ENCODE measurements around the gene MARK4.
"Not testable (repeated sequence)": the region's sequence is repeated elsewhere in the genome, so short reads cannot be mapped to it uniquely, and the experiment has no call there.

Gene MARK4

GRCh38 chr19:45250832-45251451 lies at the start of gene MARK4:
MARK4 (plus strand) TSS chr19:45251271; CDS start chr19:45251589, 318 bp downstream.
- DNase-seq (ENCODE audit: low spot score), result peak; percentile 71

GRCh38 chr19:45202637-45203036 lies 48.4 kb upstream of the MARK4 start:
- no peak for DNase-seq (ENCODE audit: low spot score)

GRCh38 chr19:45205810-45206209 lies 45.3 kb upstream of the MARK4 start:
- DNase-seq (ENCODE audit: low spot score), result no peak

- no peak for DNase-seq (ENCODE audit: low spot score)
Observed at GRCh38 chr19:45206328-45206727, 44.7 kb upstream of the MARK4 start.

- no peak for DNase-seq (ENCODE audit: low spot score)
Observed at GRCh38 chr19:45211751-45212381, 39.2 kb upstream of the MARK4 start.

GRCh38 chr19:45213031-45213430 lies 38.0 kb upstream of the MARK4 start:
- no peak for DNase-seq (ENCODE audit: low spot score)

- DNase-seq (ENCODE audit: low spot score), result no peak
Observed at GRCh38 chr19:45215391-45216191, 35.5 kb upstream of the MARK4 start.

GRCh38 chr19:45216667-45217066 lies 34.4 kb upstream of the MARK4 start:
- no peak for DNase-seq (ENCODE audit: low spot score)

- no peak for DNase-seq (ENCODE audit: low spot score)
Observed at GRCh38 chr19:45217193-45217956, 33.7 kb upstream of the MARK4 start.

- DNase-seq (ENCODE audit: low spot score), result no peak
Observed at GRCh38 chr19:45217957-45218334, 33.1 kb upstream of the MARK4 start.

- no peak for DNase-seq (ENCODE audit: low spot score)
Observed at GRCh38 chr19:45218426-45218825, 32.6 kb upstream of the MARK4 start.

GRCh38 chr19:45218911-45219743 lies 31.9 kb upstream of the MARK4 start:
- DNase-seq (ENCODE audit: low spot score), result no peak

GRCh38 chr19:45222724-45223123 lies 28.3 kb upstream of the MARK4 start:
- no peak for DNase-seq (ENCODE audit: low spot score)

GRCh38 chr19:45223879-45224278 lies 27.2 kb upstream of the MARK4 start:
- no peak for DNase-seq (ENCODE audit: low spot score)

- no peak for DNase-seq (ENCODE audit: low spot score)
Observed at GRCh38 chr19:45224645-45225044, 26.4 kb upstream of the MARK4 start.

- not testable (repeated sequence) for DNase-seq (ENCODE audit: low spot score)
Observed at GRCh38 chr19:45229056-45229455, 22.0 kb upstream of the MARK4 start.

- no peak for DNase-seq (ENCODE audit: low spot score)
Observed at GRCh38 chr19:45231891-45232290, 19.2 kb upstream of the MARK4 start.

GRCh38 chr19:45234089-45234869 lies 16.8 kb upstream of the MARK4 start:
- no peak for DNase-seq (ENCODE audit: low spot score)

GRCh38 chr19:45235485-45235884 lies 15.6 kb upstream of the MARK4 start:
- DNase-seq (ENCODE audit: low spot score), result no peak

- DNase-seq (ENCODE audit: low spot score), result no peak
Observed at GRCh38 chr19:45238556-45238955, 12.5 kb upstream of the MARK4 start.

Measured in NAMALWA (cell line).